ENCODE results near the gene PTTG2.

The PTTG2 gene

GRCh38 chr4:38009421-38009820, 49.2 kb downstream of the PTTG2 start:
- DNase-seq (ENCODE audit: low spot score): no peak

- no peak for DNase-seq (ENCODE audit: low spot score)
These were observed 49.8 kb downstream of the PTTG2 start for GRCh38 chr4:38009949-38010348.
